PC-3 (cell line): Measurements from ENCODE around the gene MAP1LC3B2.

Experiments
- EZH2 ChIP-seq: fragments of 300-600 bp; sonication (generic); IDR thresholded peaks from one replicate; pipeline ENCODE4 v1.6.1; 2017; ENCODE audit warnings: antibody characterized with exemption, mild to moderate bottlenecking, low read length; ENCODE audit not compliant: unreplicated experiment
- EZH2phosphoT487 ChIP-seq: fragments of 300-600 bp; sonication (generic); IDR thresholded peaks from 2 replicates; pipeline ENCODE4 v1.6.1; 2018; ENCODE audit warnings: mild to moderate bottlenecking, antibody characterized with exemption, low read length, borderline replicate concordance
- TF ChIP-seq, protein P1 (sequence below): fragments of 300-600 bp; sonication (generic); conservative IDR thresholded peaks from 2 replicates; pipeline ENCODE4 v1.5.1; 2017; ENCODE audit warnings: antibody characterized with exemption, low read depth, mild to moderate bottlenecking, low read length

DNA sequence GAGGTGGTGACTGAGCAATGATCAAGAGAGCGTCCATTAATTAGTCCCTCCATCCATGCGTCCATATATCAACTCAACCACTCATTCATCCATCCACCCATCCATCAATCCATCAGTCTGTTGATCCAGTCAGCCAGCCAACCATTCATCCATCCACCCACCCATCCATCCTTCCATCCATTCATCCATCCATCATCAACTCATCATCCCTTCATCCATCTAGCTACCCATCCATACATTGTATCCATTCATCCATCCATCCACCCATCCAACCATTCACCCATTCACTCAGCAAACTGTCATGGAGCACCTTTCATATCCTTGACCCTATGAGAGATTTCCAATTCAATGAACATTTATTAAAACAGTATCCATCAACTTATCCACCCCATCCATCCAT, 28.1 kb downstream of the MAP1LC3B2 start:
- TF ChIP-seq, protein P1, sequence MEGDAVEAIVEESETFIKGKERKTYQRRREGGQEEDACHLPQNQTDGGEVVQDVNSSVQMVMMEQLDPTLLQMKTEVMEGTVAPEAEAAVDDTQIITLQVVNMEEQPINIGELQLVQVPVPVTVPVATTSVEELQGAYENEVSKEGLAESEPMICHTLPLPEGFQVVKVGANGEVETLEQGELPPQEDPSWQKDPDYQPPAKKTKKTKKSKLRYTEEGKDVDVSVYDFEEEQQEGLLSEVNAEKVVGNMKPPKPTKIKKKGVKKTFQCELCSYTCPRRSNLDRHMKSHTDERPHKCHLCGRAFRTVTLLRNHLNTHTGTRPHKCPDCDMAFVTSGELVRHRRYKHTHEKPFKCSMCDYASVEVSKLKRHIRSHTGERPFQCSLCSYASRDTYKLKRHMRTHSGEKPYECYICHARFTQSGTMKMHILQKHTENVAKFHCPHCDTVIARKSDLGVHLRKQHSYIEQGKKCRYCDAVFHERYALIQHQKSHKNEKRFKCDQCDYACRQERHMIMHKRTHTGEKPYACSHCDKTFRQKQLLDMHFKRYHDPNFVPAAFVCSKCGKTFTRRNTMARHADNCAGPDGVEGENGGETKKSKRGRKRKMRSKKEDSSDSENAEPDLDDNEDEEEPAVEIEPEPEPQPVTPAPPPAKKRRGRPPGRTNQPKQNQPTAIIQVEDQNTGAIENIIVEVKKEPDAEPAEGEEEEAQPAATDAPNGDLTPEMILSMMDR = no peak
- TF ChIP-seq EZH2 = no peak
- no peak for TF ChIP-seq EZH2phosphoT487
